Upper lobe of right lung (tissue), 1 donor: ENCODE data around the gene TRA2B. TPM values are rescaled to one million over a fixed set of nuclear protein-coding genes. Genes with fewer than 3 reads are reported as not detected.

Experiments
- ATAC-seq: fragments of 200-7000 bp; cut with Tn5 transposase; one replicate; pipeline ENCODE4 v1.9.1; 2020; ENCODE audit warnings: mild to moderate bottlenecking, moderate library complexity
- DNase-seq: peaks from one replicate; pipeline ENCODE4 v3.0.0-alpha.2; 2020
- H3K27ac ChIP-seq: fragments of 200-600 bp; one replicate; pipeline ENCODE4 v1.8.0; 2022
- H3K27me3 ChIP-seq: fragments of 200-600 bp; one replicate; pipeline ENCODE4 v1.8.0; 2022; ENCODE audit warnings: mild to moderate bottlenecking
- H3K36me3 ChIP-seq: fragments of 200-600 bp; one replicate; pipeline ENCODE4 v1.8.0; 2022
- H3K4me1 ChIP-seq: fragments of 200-600 bp; one replicate; pipeline ENCODE4 v1.8.0; 2022
- H3K4me3 ChIP-seq: fragments of 200-600 bp; one replicate; pipeline ENCODE4 v1.8.0; 2022; ENCODE audit warnings: mild to moderate bottlenecking
- H3K9me3 ChIP-seq: fragments of 200-600 bp; one replicate; pipeline ENCODE4 v1.8.0; 2022
- CTCF ChIP-seq: fragments of 200-600 bp; IDR thresholded peaks from one replicate; pipeline ENCODE4 v1.8.0; 2022; ENCODE audit warnings: antibody characterized with exemption
- intact Hi-C: fragments of 100-400 bp; cut with DNase I; formaldehyde crosslinking; loops from one replicate; pipeline ENCODE4 v1.11.0; 2022
- total RNA-seq: library from RNA; stranded (reverse); fragmentation: NEBNext Ultra II Directional; extraction: Animal tissue kit (Norgen Biotek cat#: 25700); gene quantifications from one replicate; pipeline ENCODE4 v1.2.1, GENCODE V29; 2021
- donor health status: DM: no; HTN: yes; CAD: no; lungs with severe emphysema.

TRA2B gene
- total RNA-seq, 1 donor from 2014 or later, result 92.7 TPM

DNA sequence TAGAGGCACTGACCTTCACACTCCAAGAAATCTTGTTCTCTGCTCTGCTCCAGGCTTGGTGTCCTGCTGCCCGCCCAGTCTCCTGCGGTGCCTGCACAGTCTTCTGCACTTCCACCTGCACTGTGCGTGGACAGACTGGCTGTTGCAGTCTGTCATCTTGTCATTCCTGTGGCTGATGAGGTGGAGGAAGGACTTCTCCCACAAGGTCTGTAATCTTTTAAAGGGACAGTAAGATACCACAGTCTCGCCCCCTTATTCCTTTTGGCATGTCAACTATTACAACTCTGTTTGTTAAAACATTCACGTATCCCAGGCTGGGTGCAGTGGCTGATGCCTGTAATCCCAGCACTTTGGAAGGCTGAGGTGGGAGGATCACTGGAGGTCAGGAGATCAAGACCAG, 58.9 kb downstream of the TRA2B start:
- Histone ChIP-seq H3K4me1 (no peaks in the 10 kb centered on the region), H3K9me3 (no peaks in the 10 kb centered on the region), H3K4me3 (no peak overlapping the region), H3K27me3 (no peaks in the 10 kb centered on the region), H3K36me3 (no peaks in the 10 kb centered on the region), H3K27ac (no peak overlapping the region)
- no peak for ATAC-seq
- DNase-seq, result no peak
- intact Hi-C loops, result no loop called here
- TF ChIP-seq CTCF, result no peak

GRCh38 chr3:185874119-185874518, 63.7 kb downstream of the TRA2B start:
- intact Hi-C loops, result no loop called here
- no peak for TF ChIP-seq CTCF
- no peaks in the 10 kb centered on the region for H3K4me1 ChIP-seq
- no peaks in the 10 kb centered on the region for H3K36me3 ChIP-seq
- no peaks in the 10 kb centered on the region for H3K9me3 ChIP-seq
- H3K4me3 ChIP-seq, result no peak overlapping the region
- no peak for DNase-seq
- no peak for ATAC-seq
- H3K27ac ChIP-seq, result no peak overlapping the region
- no peaks in the 10 kb centered on the region for H3K27me3 ChIP-seq

- intact Hi-C loops, result no loop called here
- no peak overlapping the region for H3K4me3 ChIP-seq
- TF ChIP-seq CTCF, result no peak
- H3K27ac ChIP-seq, result no peak overlapping the region
- no peaks in the 10 kb centered on the region for H3K9me3 ChIP-seq
- no peaks in the 10 kb centered on the region for H3K27me3 ChIP-seq
- DNase-seq (no peak), ATAC-seq (no peak)
- H3K4me1 ChIP-seq, result no peaks in the 10 kb centered on the region
- no peaks in the 10 kb centered on the region for H3K36me3 ChIP-seq
Observed at GRCh38 chr3:185867650-185868049, 70.2 kb downstream of the TRA2B start.

DNA sequence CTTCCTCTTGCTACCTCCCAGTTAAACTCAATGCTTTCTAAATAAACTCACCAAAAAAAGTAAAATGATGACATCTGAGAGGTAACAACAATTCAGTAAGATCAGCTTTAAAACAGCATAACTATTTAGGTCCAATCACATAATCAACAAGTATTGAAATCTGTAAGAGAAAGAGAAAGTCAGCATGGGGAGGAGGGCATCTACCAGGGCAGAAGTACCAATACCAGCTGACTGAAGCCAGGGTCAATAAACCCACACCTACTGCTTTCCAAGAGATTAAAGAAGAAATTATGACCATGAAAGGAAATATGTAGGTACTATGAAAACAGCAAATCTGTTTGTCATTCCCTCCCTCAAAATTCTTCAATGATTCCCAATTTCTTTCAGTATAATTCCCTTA, 70.8 kb downstream of the TRA2B start:
- intact Hi-C loops, result no loop called here
- no peak for TF ChIP-seq CTCF
- no peak for ATAC-seq
- no peak for DNase-seq
- Histone ChIP-seq H3K4me1 (no peaks in the 10 kb centered on the region), H3K27me3 (no peaks in the 10 kb centered on the region), H3K36me3 (no peaks in the 10 kb centered on the region), H3K4me3 (no peak overlapping the region), H3K27ac (no peak overlapping the region), H3K9me3 (no peaks in the 10 kb centered on the region)

- Histone ChIP-seq H3K9me3 (no peaks in the 10 kb centered on the region), H3K4me1 (no peaks in the 10 kb centered on the region), H3K36me3 (no peaks in the 10 kb centered on the region), H3K27me3 (no peaks in the 10 kb centered on the region), H3K27ac (no peak overlapping the region), H3K4me3 (no peak overlapping the region)
- no peak for DNase-seq
- no peak for TF ChIP-seq CTCF
- intact Hi-C loops, result no loop called here
- no peak for ATAC-seq
Observed at GRCh38 chr3:185866555-185866954, 71.3 kb downstream of the TRA2B start.

Other genes starting within 250 kb of the TRA2B start
- 17.4 TPM for gene IGF2BP2, start 113.0 kb downstream of the TRA2B start, total RNA-seq
- 56.3 TPM for gene ETV5, start 171.1 kb upstream of the TRA2B start, total RNA-seq